PC-3 (cell line): ENCODE measurements around the gene CELSR2.

Source experiments
- CTCF ChIP-seq: fragments of 300-600 bp; sonication (generic); conservative IDR thresholded peaks from 2 replicates; pipeline ENCODE4 v1.5.1; 2017; ENCODE audit warnings: antibody characterized with exemption, low read depth, mild to moderate bottlenecking, low read length
- EZH2 ChIP-seq: fragments of 300-600 bp; sonication (generic); IDR thresholded peaks from one replicate; pipeline ENCODE4 v1.6.1; 2017; ENCODE audit warnings: antibody characterized with exemption, mild to moderate bottlenecking, low read length; ENCODE audit not compliant: unreplicated experiment
- EZH2phosphoT487 ChIP-seq: fragments of 300-600 bp; sonication (generic); IDR thresholded peaks from 2 replicates; pipeline ENCODE4 v1.6.1; 2018; ENCODE audit warnings: mild to moderate bottlenecking, antibody characterized with exemption, low read length, borderline replicate concordance

- TF ChIP-seq CTCF (no peak), EZH2 (no peak), EZH2phosphoT487 (no peak)
Measured at GRCh38 chr1:109252167-109252892, 3.0 kb downstream of the CELSR2 start.
